Measurements from ENCODE around the gene CD300H. TPM values are rescaled to one million over a fixed set of nuclear protein-coding genes. Genes with fewer than 3 reads are reported as not detected.

CD300H gene
- total RNA-seq, 1 donor from 2014 or later, result not detected

DNA sequence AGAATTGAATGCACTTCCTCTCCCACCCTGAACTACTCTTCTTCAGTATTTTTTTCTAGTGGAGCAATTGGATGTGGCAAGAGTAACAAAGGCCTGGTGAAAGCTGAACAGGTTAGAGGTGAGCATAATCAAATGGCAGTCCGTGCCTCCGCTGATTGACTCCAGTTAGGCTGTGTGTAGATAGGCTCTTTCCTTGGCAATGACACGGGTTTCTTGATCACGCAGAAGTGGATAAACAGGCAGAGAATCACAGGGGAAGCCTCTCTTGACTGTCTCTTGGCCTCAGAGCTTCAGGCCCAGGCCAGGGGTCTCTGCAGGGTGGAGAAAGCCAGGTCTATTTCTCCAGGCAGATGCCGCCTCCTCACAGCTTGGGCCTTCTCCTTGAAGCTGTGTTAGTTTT lies 40.2 kb downstream of the CD300H start:
- H3K9me3 Mint-ChIP-seq, result no peaks in the 10 kb centered on the region
- H3K4me1 Mint-ChIP-seq (ENCODE audit: unreplicated experiment), result no peaks in the 10 kb centered on the region
- H3K36me3 Mint-ChIP-seq, result no peaks in the 10 kb centered on the region
- DNase-seq (ENCODE audit: extremely low spot score, unreplicated experiment), result peak; percentile 32
- H3K27ac Mint-ChIP-seq, result no peak overlapping the region
- no peak for TF ChIP-seq CTCF (conservative IDR thresholded peaks at IDR 0.05)
- H3K27me3 Mint-ChIP-seq, result peaks cover 54% of the 10 kb centered on the region
- H3K4me3 Mint-ChIP-seq, result no peak overlapping the region

GRCh38 chr17:74526681-74527080 lies 40.6 kb downstream of the CD300H start:
- Mint-ChIP-seq H3K9me3 (no peaks in the 10 kb centered on the region), H3K4me3 (no peak overlapping the region), H3K36me3 (no peaks in the 10 kb centered on the region), H3K27ac (no peak overlapping the region), H3K4me1 (ENCODE audit: unreplicated experiment) (no peaks in the 10 kb centered on the region), H3K27me3 (peaks cover 54% of the 10 kb centered on the region)
- peak; percentile 16 for DNase-seq (ENCODE audit: extremely low spot score, unreplicated experiment)
- TF ChIP-seq CTCF (conservative IDR thresholded peaks at IDR 0.05), result no peak

- Mint-ChIP-seq H3K4me1 (ENCODE audit: unreplicated experiment) (no peaks in the 10 kb centered on the region), H3K9me3 (no peaks in the 10 kb centered on the region), H3K27me3 (peaks cover 53% of the 10 kb centered on the region), H3K27ac (no peak overlapping the region), H3K4me3 (no peak overlapping the region), H3K36me3 (no peaks in the 10 kb centered on the region)
- no peak for TF ChIP-seq CTCF (conservative IDR thresholded peaks at IDR 0.05)
- DNase-seq (ENCODE audit: extremely low spot score, unreplicated experiment), result peak; percentile 51
Measured at GRCh38 chr17:74525781-74526288, 41.5 kb downstream of the CD300H start.

GRCh38 chr17:74525465-74525725 lies 41.9 kb downstream of the CD300H start:
- no peak for TF ChIP-seq CTCF (conservative IDR thresholded peaks at IDR 0.05)
- H3K9me3 Mint-ChIP-seq, result no peaks in the 10 kb centered on the region
- no peak overlapping the region for H3K4me3 Mint-ChIP-seq
- H3K27ac Mint-ChIP-seq, result no peak overlapping the region
- DNase-seq (ENCODE audit: extremely low spot score, unreplicated experiment), result no peak
- H3K27me3 Mint-ChIP-seq, result peaks cover 50% of the 10 kb centered on the region
- no peaks in the 10 kb centered on the region for H3K36me3 Mint-ChIP-seq
- no peaks in the 10 kb centered on the region for H3K4me1 Mint-ChIP-seq (ENCODE audit: unreplicated experiment)

GRCh38 chr17:74524653-74525464 lies 42.5 kb downstream of the CD300H start:
- no peak overlapping the region for H3K27ac Mint-ChIP-seq
- no peaks in the 10 kb centered on the region for H3K9me3 Mint-ChIP-seq
- peaks cover 47% of the 10 kb centered on the region for H3K27me3 Mint-ChIP-seq
- H3K4me1 Mint-ChIP-seq (ENCODE audit: unreplicated experiment), result no peaks in the 10 kb centered on the region
- peak; percentile 49 for DNase-seq (ENCODE audit: extremely low spot score, unreplicated experiment)
- TF ChIP-seq CTCF (conservative IDR thresholded peaks at IDR 0.05), result no peak
- H3K4me3 Mint-ChIP-seq, result no peak overlapping the region
- H3K36me3 Mint-ChIP-seq, result no peaks in the 10 kb centered on the region
